HG03064 (cell line): ENCODE results near the gene IRX1.

Experiments
- ATAC-seq: cut with Tn5 transposase; IDR thresholded peaks from one replicate; pipeline ENCODE4 v1.9.1; 2021; ENCODE audit warnings: low read depth; ENCODE audit not compliant: unreplicated experiment

IRX1 gene

GRCh38 chr5:3600106-3601060, 4.8 kb downstream of the IRX1 start:
- ATAC-seq: no peak

GRCh38 chr5:3601061-3601710, 5.6 kb downstream of the IRX1 start:
- no peak for ATAC-seq

- no peak for ATAC-seq
Measured at GRCh38 chr5:3601911-3602782, 6.5 kb downstream of the IRX1 start.

- ATAC-seq: no peak
Measured at GRCh38 chr5:3602785-3603502, 7.3 kb downstream of the IRX1 start.

- no peak for ATAC-seq
Measured at GRCh38 chr5:3604501-3604900, 8.9 kb downstream of the IRX1 start.

- ATAC-seq: no peak
Measured at GRCh38 chr5:3605298-3606010, 9.8 kb downstream of the IRX1 start.

GRCh38 chr5:3606121-3606831, 10.6 kb downstream of the IRX1 start:
- ATAC-seq: no peak

- ATAC-seq: no peak
Measured at GRCh38 chr5:3607541-3608181, 12.0 kb downstream of the IRX1 start.

GRCh38 chr5:3609120-3609681, 13.6 kb downstream of the IRX1 start:
- ATAC-seq: no peak

- no peak for ATAC-seq
Measured at GRCh38 chr5:3612591-3613042, 17.0 kb downstream of the IRX1 start.

- ATAC-seq: no peak
Measured at GRCh38 chr5:3613726-3614125, 18.1 kb downstream of the IRX1 start.

GRCh38 chr5:3615217-3615616, 19.6 kb downstream of the IRX1 start:
- ATAC-seq: no peak

GRCh38 chr5:3615829-3616228, 20.2 kb downstream of the IRX1 start:
- ATAC-seq: no peak

- no peak for ATAC-seq
Measured at GRCh38 chr5:3619579-3619978, 23.9 kb downstream of the IRX1 start.

- ATAC-seq: no peak
Measured at GRCh38 chr5:3622961-3623360, 27.3 kb downstream of the IRX1 start.

GRCh38 chr5:3625626-3626025, 30.0 kb downstream of the IRX1 start:
- no peak for ATAC-seq

GRCh38 chr5:3634061-3634460, 38.4 kb downstream of the IRX1 start:
- ATAC-seq: no peak

GRCh38 chr5:3639175-3639574, 43.5 kb downstream of the IRX1 start:
- no peak for ATAC-seq
